CD4-positive, alpha-beta T cell treated with Interleukin-15 for 4 hours (primary cell): Measurements from ENCODE around the gene OR5H14.
"Not testable (repeated sequence)": the region's sequence is repeated elsewhere in the genome, so short reads cannot be mapped to it uniquely, and the experiment has no call there.

Experiments
- DNase-seq: peaks from one replicate; pipeline ENCODE4 v3.0.0-alpha.2; 2020; ENCODE audit warnings: low spot score

The OR5H14 gene

DNA sequence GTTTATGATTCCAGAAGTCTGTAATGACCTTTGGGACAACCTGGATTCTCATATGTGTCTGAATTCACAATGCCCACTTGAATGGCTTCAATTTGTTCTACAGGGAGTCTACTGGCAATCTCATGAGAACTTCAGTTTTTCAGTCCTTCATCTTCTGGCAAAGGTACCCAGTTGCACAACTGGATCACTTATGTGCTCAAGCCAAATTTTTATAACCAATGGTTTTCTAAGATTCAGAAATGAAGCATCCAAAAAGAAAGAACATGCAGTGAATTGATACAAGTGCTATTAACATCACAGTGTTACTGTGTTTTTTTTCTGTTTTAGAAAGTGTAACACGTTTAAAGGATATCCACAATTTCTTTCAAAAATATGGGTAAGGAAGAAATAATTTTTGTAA lies at the start of gene OR5H14:
OR5H14 (plus strand) TSS at position 301 of the 400 bp plus-strand sequence. CDS start 1,907 bp downstream, outside the sequence.
- no peak for DNase-seq

DNA sequence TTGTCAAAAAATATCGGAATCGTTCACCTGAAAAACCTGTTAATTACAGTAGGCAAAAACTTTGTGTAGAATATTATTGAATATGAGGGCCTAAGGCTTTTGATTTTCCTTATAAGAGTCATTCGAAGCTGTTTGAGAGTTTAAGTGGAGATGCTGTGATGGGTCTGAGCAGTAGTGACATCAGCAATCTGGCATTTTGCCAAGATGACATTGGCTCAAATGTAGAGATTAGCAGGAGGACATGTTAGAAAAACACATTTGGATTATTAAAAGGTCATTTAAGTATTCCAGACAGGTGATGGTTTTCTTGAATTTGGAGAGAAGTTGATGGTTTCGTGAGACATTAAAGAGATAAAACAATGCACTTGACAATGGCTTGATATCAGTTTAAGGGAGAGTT lies 47.4 kb upstream of the OR5H14 start:
- no peak for DNase-seq

DNA sequence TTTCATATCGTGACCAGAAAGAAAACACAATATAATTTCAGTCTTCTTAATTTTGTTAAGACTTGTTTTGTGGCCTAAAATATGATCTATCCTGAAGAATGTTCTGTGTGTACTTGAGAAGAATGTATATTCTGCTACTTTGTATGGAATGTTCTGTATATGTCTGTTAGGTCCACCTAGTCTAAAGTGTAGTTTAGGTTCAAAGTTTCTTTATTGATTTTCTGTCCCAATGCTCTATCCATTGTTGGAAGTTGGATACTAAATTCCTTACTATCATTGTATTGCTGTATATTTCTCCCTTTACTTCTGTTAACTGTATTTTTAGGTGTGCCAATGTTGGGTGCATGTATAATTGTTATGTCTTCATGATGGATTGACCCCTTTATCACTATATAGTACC lies 39.1 kb upstream of the OR5H14 start:
- no peak for DNase-seq

DNA sequence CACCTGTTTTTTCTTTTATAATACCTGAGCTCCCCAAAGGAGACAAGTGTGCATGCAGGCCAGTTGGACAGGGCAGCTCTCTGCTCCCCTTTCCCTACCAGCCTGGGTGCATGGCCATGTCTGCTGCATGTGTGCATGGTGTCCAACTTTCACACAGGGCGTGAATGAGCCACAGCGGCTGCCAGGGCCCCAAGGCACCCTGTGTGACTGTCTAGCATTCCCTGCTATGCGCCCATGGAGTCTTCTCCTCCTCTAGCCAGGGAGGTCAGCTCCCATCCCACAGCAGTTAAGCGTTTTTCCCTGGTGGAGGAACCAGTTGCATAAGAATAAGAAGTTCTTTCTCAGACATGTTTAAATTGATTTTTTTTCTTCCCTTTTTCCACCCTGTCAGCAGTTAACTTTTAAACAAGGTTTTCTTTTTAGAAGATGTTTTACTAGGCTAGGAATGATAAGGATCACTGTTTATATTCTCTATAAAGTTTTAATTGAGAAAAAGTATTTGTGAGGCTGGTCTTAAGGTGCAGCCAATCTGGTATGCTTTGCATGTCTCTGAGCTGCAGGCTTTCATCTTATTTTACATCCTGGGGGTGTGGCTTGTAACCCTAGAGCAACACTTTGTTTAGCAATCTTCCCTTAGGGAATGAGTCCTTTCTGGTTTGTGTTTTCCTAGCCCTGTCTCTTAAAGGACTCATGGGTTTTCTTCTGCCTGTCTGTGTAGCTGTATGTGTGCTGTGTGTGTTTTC lies 37.3 kb upstream of the OR5H14 start:
- no peak for DNase-seq

DNA sequence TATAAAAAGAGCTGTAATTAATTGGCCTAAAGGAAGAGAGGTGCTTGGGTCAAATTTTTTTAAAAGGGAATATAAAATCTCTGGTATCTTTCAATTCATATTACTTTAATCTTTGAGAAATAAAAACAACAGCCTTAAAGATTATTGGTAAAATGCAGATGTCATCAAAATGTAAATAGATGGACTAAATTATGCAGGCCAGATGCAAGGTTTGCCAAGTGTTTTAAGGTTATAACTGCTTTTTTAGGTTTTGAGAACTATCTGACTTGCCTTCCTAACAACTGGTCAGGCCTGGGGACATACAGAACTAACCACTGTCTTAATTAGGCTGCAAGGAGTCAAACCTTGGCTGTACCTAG lies 36.8 kb upstream of the OR5H14 start:
- no peak for DNase-seq

DNA sequence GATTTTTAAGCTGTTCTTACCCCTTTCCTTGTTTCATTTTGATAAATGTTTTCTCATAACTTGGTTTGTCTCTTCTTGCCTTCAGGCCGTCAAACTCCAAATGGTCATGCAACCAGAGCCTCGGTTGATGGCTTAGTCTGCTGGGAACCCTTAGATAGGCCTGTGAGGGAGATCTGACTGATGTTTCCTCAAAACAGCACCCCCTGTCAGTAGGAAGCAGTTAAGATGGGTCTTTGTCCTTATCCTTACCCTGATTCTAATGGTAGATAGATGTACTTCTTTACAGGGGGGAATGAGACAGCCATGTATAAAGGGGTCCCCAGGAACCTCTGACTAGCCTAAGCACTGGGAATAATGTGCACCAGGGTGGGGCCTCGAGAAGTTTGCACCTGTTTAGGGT lies 33.0 kb upstream of the OR5H14 start:
- DNase-seq = no peak

DNA sequence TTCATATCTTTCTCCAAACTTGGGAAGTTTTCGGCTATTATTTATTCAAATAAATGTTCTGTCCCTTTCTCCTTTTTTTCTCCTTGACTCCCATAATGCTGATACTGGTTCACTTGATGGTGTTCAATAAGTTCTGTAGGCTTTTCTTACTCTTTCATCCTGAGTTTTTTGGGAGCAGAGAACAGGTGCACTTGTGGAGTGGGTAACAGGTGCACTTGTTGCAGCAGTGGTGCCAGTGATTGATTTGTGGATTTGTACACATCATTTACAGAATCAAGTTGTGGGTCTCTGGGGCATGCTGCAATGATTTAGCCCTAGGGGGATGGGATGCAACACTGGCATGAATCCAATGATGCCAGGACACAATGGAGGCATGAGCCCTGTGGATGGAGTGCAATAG lies 31.6 kb upstream of the OR5H14 start:
- no peak for DNase-seq

DNA sequence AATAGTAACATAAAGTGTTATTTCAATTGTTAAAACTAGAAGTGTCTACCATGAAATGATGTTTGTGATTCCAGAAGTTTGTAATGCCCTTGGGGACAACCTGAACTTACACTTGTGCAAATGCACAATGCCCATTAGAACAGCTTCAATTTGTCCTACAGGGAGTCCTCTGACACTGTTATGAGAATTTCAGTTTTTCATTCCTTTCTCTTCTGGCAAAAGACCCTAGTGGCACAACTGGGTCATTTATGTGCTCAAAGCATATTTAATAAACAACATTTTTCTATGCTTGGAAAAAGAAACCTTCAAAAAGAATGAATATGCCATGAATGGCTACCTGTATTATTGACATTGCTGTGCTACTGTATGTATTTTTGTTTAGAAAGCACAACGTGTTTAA lies 16.9 kb upstream of the OR5H14 start, which contains the start of gene OR5H1:
OR5H1 (plus strand) TSS at position 301 of the 400 bp plus-strand sequence. CDS start 1,977 bp downstream, outside the sequence.
- no peak for DNase-seq

DNA sequence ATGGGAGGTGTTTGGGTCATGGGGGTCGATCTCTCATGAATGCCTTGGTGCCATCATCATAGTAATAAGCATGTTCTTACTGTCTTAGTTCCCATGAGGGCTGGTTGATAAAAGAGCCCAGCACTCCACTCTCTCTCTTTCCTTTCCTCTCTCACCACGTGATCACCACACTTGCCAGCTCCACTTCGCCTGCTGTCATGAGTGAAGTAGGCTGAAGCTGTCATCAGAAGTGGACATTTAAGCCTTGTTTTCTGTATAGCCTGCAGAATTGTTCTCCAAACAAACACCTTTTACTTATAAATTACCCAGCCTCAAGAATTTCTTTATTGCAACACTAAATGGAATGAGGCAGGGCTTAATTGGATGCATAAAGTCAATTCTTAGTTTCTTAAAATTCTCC lies 10.6 kb upstream of the OR5H14 start:
- DNase-seq = no peak

DNA sequence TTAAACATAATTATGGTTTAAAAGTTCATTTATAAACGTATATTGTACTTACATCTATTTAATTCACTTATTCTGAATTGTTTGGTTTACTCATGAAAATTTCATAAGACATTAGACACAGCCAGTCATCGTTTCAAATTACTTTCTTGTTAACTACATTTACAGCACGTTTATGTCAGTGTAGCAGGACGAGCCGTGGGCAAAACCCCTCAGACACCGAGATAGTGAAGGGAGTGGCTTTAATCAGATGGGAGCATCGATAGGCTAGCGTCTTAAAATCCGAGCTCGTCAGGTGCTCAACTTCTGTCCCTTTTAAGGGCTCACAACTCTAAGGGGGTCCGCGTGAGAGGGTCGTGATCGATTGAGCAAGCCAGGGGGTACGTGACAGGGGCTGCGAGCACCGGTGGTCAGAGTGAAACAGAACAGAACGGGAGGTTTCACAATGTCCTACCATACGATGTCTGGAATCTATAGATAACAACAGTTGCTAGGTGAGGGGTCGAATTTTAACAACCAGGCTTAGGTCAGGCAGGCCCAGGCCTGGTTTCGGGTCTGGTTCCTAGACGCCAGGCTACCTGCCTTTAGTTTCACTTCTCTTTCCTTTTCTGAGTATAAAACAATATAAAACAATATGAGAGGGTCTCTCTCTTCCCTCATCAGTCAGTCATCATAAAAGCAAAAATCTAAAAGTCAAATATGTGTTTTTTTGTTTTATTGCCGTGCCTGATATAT lies 9.3 kb upstream of the OR5H14 start:
- DNase-seq = not testable (repeated sequence)

DNA sequence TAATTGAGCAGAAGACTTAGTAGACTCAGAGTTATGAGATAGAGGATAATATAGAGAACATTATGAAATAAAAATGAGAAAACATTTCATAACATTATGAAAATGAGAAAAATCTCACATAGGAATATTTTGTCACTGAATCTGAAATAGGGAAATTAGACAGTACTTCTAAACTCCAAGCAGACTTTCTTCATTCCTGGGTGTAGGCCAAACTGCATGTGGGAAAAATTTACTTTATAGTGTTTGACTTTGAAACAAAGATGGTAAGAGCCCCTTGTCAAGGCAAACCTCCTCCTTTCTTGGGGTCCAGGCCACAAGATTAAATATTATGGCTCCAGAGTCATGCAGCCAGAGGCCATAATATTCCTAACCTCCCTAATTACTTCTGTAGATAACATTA lies 6.7 kb upstream of the OR5H14 start:
- DNase-seq = no peak

DNA sequence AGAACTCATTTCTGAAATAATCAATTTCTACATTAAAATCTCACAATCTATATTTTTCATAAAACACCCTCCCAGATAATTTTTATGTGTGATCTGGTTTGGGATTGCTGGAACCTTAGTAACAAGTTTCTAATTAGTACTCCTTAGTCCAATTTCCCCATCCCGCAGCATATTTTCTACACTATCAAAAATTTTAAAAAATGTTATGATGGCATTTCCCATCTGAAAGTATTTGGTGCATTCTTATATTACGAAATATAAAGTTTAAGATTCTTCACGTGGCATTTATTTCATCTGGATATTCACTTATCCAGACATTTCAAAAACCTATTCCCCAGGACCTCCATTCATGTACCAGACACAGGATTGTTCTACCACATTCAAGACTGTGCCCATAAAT lies 1.5 kb downstream of the OR5H14 start:
- DNase-seq = no peak

DNA sequence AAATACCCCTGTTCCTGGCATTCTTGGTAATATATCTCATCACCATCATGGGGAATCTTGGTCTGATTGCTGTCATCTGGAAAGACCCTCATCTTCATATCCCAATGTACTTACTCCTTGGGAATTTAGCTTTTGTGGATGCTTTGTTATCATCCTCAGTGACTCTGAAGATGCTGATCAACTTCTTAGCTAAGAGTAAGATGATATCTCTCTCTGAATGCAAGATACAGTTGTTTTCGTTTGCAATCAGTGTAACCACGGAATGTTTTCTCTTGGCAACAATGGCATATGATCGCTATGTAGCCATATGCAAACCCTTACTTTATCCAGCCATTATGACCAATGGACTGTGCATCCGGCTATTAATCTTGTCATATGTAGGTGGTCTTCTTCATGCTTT lies 2.2 kb downstream of the OR5H14 start:
- not testable (repeated sequence) for DNase-seq

DNA sequence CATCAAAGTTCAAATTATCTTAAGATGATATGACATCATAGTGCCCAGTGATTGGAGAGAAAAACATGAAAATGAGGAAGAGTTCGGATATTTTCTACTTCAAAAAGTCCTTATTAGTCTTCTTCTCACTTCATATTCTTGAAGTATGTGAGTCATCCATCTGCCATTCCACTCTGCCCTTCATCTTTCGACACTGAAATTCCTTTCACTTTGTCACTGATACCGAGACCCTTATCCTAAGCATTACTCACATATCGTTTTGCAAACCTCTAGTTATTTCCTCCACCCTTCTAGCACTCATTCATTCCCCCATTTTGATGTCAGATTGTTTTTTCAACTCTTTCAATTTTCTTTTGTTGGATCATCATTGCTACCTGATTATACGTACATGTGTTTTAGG lies 4.0 kb downstream of the OR5H14 start:
- no peak for DNase-seq

DNA sequence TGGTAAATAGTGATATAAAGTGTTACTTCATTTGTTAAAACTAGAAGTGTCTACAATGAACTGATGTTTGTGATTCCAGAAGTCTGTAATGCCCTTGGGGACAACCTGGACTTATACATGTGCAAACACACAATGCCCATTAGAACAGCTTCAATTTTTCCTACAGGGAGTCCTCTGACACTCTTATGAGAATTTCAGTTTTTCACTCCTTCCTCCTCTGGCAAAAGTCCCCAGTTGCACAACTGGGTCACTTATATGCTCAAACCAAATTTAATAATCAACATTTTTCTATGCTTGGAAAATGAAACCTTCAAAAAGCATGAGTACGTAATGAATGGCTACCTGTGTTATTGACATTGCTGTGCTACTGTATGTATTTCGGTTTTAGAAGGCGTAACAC lies 19.1 kb downstream of the OR5H14 start, which contains the start of gene OR5H15:
OR5H15 (plus strand) TSS at position 301 of the 400 bp plus-strand sequence. CDS start 2,004 bp downstream, outside the sequence.
- no peak for DNase-seq

DNA sequence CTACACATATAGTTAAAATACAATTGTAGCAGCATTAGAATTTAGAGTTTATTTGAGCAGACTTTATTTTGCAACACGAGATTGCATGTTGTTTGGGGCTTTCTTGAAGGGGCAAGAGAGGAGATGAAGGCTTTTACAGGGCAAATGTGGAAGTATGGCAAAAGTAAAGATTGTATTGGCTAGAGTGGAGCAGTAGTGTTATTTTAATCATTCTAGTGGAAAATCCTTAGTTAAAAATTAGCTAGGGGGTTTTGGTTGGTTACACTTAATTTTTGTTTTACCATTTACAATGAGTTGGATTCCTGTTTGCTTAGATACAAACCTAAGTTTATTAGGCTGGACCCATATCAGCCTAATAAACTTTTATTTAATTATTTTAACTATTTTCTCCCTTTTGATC lies 23.8 kb downstream of the OR5H14 start:
- DNase-seq = no peak

DNA sequence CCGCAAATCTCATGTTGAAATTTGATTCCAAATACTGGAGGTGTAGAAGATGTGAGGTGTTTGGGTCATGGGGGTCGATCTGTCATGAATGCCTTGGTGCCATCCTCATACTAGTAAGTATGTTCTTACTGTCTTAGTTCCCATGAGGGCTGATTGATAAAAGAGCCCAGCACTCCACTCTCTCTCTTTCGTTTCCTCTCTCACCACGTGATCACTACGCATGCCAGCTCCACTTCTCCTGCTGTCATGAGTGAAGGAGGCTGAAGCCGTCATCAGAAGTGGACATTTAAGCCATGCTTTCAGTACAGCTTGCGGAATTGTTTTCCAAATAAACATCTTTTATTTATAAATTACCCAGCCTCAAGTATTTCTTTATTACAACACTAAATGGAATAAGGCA lies 25.3 kb downstream of the OR5H14 start:
- no peak for DNase-seq

DNA sequence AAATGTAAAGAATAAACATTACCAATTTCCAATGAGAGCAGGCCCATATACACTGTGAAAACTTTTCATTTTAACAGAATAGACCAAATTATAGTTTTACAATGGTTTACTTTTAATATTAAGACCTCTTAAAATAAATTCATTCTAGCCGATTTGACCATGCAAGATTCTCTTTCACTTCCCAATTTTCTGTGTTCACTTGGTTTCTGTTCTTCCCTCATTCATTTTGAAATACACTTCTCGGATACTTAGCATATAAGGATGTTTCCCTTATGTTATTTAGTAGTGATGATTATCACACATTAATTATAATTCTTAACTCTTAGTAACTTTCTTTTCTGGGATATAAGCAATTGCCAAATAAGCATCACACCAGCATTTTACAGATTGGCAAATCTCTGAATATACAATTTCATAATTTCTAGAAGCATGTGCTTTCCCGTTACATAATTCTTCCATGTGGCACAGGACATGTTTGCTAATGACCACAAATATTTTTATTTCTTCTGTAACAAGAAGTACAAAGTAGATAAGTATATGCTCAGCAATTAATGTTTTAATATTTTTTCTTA lies 33.1 kb downstream of the OR5H14 start:
- no peak for DNase-seq

DNA sequence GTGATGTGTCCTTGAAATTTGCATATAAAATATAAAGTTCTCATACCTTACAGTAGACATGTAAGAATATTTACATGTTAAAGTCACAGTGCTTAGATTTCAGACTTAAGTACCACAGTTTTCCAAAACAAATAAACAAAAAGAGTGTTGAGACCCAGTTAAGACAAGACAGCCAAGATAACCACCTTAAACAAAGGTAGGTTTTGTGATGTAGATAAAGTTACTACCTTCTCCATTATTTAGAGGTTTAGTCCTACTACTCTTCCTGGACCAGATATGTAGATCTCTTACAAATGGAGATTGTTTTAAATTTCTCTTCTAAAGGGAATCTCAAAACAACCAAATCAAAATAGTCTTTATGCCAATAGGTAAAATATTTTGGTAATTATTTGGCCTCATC lies 34.9 kb downstream of the OR5H14 start:
- no peak for DNase-seq

DNA sequence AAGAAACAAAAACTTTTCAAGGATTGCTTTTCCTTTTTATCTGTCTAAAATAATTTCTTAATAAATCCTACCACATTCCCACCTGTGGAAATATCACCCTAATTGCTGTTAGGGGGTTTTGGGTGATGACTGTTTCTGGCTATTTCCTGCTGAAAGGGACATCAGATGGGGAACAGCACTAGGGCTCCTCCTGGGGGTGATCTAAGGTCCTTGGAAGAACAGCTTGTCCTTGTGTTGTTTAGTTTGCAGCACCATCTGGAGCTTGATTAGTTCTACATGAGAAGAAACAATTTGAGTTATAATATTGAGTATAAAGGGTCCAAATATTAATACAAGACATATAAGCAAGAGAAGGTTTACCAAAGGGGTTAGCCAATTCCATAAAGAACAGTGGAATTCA lies 37.9 kb downstream of the OR5H14 start:
- DNase-seq = no peak

DNA sequence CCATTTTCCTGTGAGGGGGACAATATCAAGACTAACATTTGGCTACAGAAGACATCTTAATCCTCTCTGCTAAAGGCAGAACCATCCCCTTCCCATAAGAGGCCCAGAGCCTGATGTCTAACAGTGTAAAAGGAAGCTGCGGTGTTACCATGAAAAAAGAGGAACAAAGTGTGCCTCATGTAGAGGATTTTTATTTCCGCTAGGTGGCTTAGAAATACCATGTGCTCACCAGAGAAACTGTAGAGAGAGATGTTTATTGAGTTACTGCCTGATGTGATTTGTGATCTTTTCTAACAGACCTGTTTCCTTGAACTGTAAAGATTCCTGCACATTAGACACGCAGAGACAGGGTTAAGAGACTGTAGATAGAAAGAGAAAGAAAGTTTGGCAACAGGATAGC lies 41.3 kb downstream of the OR5H14 start:
- no peak for DNase-seq

DNA sequence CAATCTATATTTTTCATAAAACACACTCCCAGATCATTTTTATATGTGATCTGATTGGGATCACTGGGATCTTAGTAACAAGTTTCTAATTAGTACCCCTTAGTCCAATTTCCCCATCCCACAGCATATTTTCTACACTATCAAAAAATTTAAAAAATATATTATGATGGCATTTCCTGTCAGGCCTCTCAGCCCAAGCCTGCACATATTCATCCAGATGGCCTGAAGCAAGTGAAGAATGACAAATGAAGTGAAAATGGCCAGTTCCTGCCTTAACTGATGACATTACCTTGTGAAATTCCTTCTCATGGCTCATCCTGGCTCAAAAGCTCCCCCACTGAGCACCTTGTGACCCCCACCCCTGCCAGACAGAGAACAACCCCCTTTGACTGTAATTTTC lies 43.6 kb downstream of the OR5H14 start:
- DNase-seq = not testable (repeated sequence)

DNA sequence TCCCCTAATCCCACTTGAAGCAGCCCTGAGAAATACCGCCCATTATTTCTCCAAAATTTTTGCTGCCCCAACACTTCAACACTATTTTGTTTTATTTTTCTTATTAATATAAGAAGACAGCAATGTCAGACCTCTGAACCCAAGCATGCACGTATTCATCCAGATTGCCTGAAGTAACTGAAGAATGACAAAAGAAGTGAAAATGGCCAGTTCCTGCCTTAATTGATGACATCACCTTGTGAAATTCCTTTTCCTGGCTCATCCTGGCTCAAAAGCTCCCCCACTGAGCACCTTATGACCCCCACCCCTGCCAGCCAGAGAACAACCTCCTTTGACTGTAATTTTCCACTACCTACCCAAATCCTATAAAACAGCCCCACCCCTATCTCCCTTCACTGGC lies 49.0 kb downstream of the OR5H14 start:
- DNase-seq = not testable (repeated sequence)
